AG04450 (cell line): ENCODE measurements around the gene AQP2. TPM values are rescaled to one million over a fixed set of nuclear protein-coding genes. Genes with fewer than 3 reads are reported as not detected.

ENCODE experiments used
- CTCF ChIA-PET: fragments of 300-600, 350-600 bp; formaldehyde crosslinking; extraction: SDS; loops from one replicate; lab custom pipeline; 2022; ENCODE audit warnings: antibody characterized with exemption, inconsistent platforms; lab: Charles Lee
- POLR2A ChIA-PET: fragments of 350-600 bp; formaldehyde crosslinking; extraction: SDS; loops from one replicate; lab custom pipeline; 2021; ENCODE audit warnings: antibody characterized with exemption, inconsistent platforms; lab: Yijun Ruan, JAX
- DNase-seq: peaks from one replicate; pipeline ENCODE4 v3.0.0-alpha.2; 2011; ENCODE audit warnings: low read depth, low spot score
- H3K27ac ChIP-seq: one replicate; pipeline ENCODE4 v1.5.1; 2012; ENCODE audit warnings: low read depth, low read length, control low read depth
- H3K27me3 ChIP-seq: one replicate; pipeline ENCODE4 v1.6.0; 2012; ENCODE audit warnings: low read length; ENCODE audit not compliant: control insufficient read depth, insufficient read depth
- H3K4me3 ChIP-seq: 2 replicates; pipeline ENCODE4 v1.5.1; 2011; ENCODE audit warnings: mild to moderate bottlenecking, low read depth, low read length, control low read depth
- H3K9me3 ChIP-seq: 2 replicates; pipeline ENCODE4 v1.5.1; 2012; ENCODE audit warnings: low read length; ENCODE audit not compliant: control insufficient read depth, insufficient read depth
- CTCF ChIP-seq: IDR thresholded peaks from 2 replicates; pipeline ENCODE4 v1.5.1; 2011; ENCODE audit warnings: low read depth, low read length, control low read depth, inconsistent platforms
- polyA plus RNA-seq: library from polyadenylated mRNA; depleted of rRNA; stranded (reverse); fragments of >200 nt; gene quantifications from 2 replicates; pipeline ENCODE4 v1.2.3, GENCODE V29; 2011

Gene AQP2
- polyA plus RNA-seq, 1 experiment: not detected

- CTCF ChIA-PET: interaction anchor here (0.7 to 11.1 kb wide), 15 partner anchors 8 to 108 kb away, joined by 3 to 89 read pairs (median 4); no protein-coding TSS in a partner anchor
- Histone ChIP-seq H3K4me3 (no peak overlapping the region), H3K27me3 (peaks cover 29% of the 10 kb centered on the region), H3K27ac (no peak overlapping the region), H3K9me3 (no peaks in the 10 kb centered on the region)
- DNase-seq: peak; percentile 30
- peak; percentile 76 for TF ChIP-seq CTCF
- POLR2A ChIA-PET: no interaction called here
These were observed 23.7 kb downstream of the AQP2 start for GRCh38 chr12:49974231-49974675.

GRCh38 chr12:49974677-49975317, 24.3 kb downstream of the AQP2 start:
- CTCF ChIA-PET: interaction anchor here (0.7 to 11.1 kb wide), 15 partner anchors 8 to 108 kb away, joined by 3 to 89 read pairs (median 4); no protein-coding TSS in a partner anchor
- POLR2A ChIA-PET: no interaction called here
- Histone ChIP-seq H3K27me3 (peaks cover 24% of the 10 kb centered on the region), H3K9me3 (no peaks in the 10 kb centered on the region), H3K4me3 (no peak overlapping the region), H3K27ac (no peak overlapping the region)
- no peak for DNase-seq
- TF ChIP-seq CTCF: no peak

DNA sequence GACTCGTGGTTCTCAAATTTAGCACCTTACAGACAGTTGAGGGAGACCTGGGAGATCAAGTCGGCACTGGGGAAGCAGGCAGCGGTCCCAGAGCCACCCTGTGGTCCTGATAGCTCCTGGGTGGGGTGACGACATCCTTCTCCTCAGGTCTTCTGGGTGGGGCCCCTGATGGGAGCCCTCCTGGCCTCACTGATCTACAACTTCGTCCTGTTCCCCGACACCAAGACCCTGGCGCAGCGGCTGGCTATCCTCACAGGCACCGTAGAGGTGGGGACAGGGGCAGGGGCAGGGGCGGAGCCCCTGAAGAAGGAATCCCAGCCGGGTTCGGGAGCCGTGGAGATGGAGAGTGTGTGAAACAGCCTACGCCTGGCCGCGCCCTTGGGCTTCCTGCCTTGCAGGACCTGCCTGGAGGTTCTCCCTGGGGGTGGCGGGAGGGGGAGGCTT, 24.8 kb downstream of the AQP2 start:
- ChIA-PET POLR2A (no interaction called here), CTCF (interaction anchor here (0.5 to 11.1 kb wide), 11 partner anchors 7 to 95 kb away, joined by 3 to 89 read pairs (median 4); no protein-coding TSS in a partner anchor)
- no peak for TF ChIP-seq CTCF
- no peaks in the 10 kb centered on the region for H3K9me3 ChIP-seq
- H3K4me3 ChIP-seq: no peak overlapping the region
- H3K27me3 ChIP-seq: peaks cover 18% of the 10 kb centered on the region
- no peak overlapping the region for H3K27ac ChIP-seq
- no peak for DNase-seq

DNA sequence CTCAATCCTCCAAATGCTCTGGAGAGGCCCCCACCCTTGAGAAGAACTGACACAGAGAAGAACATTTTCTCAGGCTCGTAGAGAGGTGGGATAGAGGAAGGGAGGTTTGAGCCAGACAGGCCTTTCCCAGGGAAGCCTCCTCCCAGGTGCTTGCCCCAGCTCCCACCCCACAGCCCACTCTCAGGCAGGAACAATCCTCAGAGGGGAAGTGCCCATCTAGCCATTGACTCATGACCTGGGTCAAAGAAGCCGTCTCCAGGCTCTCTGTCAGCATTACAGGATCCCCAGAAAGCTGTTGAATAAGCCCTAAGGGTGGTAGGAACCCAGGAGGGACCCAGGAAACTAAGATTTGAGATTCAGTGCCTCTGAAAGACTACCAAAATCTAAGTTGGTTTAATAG, 26.0 kb downstream of the AQP2 start:
- CTCF ChIA-PET: interaction anchor here (0.5 to 2.9 kb wide), 3 partner anchors 9 to 94 kb away, joined by 3 to 26 read pairs (median 3); no protein-coding TSS in a partner anchor
- H3K9me3 ChIP-seq: no peaks in the 10 kb centered on the region
- no peak for TF ChIP-seq CTCF
- no peak overlapping the region for H3K27ac ChIP-seq
- H3K4me3 ChIP-seq: no peak overlapping the region
- POLR2A ChIA-PET: no interaction called here
- H3K27me3 ChIP-seq: peaks cover 8% of the 10 kb centered on the region
- DNase-seq: no peak

DNA sequence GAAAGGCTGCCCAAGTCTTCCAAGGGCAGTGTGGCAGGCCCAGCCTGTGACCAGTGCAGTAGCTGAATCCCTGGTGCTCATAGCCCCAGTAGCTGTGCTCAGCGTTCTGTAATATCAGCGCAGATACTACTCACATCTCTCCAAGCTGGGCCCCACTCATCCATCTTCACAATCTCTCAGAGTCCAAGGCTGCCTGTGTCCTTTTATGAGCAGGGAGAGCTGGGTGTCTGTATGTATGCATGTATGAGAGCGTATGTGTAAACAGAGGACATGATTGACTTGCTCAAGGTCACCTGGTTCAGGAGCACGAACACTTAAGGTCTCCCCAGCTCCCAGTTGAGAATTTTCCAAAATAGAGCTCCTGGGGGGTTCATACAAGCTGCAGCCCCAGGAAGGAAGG, 27.6 kb downstream of the AQP2 start:
- Histone ChIP-seq H3K27ac (no peak overlapping the region), H3K9me3 (no peaks in the 10 kb centered on the region), H3K4me3 (no peak overlapping the region), H3K27me3 (peaks cover 2% of the 10 kb centered on the region)
- ChIA-PET CTCF (interaction anchor here (0.8 to 7.0 kb wide), 5 partner anchors 10 to 92 kb away, joined by 3 to 102 read pairs (median 5); no protein-coding TSS in a partner anchor), POLR2A (no interaction called here)
- no peak for TF ChIP-seq CTCF
- DNase-seq: no peak
